G401.6 (cell line): Measurements from ENCODE around the gene ELAPOR1.
A peak's percentile ranks its signal among the peaks of the same experiment; 100 is the strongest.

Experiments used
- FAIRE-seq: peaks from 2 replicates; lab custom pipeline; 2012; peaks lifted over from hg19 to GRCh38; lab: Jason Lieb, UNC

ELAPOR1 gene

DNA sequence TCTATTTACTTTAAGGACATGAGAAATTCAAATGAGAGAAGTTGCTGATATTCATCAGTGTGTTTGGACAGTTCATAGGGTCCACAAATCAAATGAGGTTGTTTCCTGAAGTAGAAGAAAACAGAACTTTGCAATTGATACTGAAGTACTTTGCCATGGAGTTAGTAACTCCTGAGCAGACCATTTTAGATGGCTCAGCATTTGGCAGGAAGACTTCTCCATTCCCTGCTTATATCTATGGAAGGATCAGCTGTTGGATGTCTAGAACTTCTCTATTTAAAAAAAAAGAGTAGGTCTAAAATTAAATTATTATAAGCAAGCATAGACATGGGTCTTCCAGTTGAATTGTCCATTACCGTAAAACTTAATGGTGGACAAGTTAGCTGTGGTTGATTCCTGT is 18.3 kb upstream of the ELAPOR1 start:
- no peak for FAIRE-seq

DNA sequence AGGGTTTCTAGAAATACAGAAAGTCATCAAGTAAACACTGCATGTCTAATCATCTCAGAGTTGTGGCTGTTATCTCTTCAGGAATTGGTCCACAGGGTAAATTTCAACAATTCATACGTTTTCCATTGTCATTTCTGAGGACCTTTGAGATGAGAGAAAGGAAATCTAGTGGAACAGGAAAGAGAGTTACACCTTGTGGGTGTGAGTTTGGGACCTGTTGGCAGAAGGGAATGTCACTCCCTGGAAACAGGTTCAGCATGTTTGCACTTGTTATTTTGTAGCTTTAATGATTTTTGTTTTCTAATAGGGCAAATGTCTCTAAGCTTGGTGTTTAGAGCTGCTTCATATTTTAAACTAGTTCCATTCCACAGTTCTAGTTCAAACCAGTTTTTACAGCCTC is 17.8 kb upstream of the ELAPOR1 start:
- no peak for FAIRE-seq

DNA sequence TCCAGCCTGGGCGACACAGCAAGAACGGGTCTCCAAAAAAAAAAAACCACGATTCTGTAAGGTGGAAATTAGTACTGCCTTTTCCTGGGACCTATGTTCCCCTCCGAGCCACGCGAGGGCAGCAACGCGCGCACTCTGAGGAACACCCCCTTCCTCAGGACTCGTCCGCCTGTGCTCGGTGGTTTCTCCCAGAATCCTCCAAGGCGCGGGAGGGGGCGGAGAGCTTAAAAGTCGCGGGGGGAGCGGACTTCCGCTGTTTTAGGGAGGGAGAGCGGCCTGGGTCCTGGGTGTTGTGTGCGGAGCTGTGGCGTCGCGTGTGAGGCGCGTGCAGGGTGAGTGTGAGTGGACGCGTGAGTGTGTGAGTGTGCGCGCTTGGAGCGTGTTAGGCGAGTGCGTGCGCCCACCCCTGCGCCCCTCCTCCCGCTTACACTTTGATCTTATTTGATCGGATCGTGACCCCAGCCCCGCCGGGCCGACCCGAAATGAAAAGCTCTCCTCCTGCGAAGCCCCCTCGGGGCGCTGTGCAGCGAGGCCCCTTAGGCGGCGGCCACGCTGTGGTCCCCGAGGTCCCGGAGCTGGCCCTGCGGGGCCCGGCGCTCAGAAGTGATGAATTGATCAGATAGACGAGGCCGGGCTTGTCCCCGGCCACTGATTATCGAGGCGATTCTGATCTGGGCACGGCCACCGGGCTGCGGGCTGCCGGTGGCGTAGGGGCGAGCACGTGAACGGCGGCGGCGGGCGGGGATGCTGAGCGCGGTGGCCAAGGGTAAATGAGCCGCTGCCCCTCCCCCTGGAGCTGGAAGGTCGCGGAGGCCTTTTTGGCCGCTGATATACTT is 13.8 kb upstream of the ELAPOR1 start:
- peak; percentile 96 for FAIRE-seq

DNA sequence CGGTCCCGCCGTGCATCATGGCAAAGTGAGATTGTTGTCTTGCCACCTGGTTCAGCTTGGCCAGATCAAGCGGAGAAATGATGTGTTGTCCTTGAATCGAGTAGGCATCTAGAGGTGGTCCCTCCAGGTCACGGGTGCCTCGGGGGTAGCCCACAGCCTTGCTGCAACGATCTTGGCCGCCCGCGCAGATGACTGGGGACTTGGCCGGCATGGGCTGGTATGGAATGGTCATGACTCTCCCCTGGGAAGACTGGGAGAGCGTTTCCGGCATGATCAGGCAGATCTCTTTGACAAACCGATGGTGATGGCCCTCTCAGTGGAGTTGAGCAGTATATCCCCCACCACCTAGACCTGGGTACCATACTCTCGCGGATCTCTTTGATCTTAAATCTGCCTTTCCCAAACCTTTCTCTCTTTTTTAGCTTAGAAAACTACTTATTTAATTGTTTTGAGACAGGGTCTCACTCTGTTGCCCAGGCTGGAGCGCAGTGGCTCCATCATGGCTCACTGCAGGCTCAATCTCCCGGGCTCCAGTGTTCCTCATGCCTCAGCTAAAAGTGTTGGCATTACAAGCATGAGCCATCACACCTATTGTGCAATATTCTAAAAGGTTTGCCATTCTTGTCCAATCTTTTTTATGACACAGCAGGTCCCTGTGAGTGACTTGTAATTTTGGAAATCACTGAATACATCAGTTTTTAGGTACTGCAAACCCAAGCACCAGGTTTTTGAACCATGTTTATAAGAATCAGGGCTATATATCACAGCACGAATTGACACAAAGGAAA is 9.4 kb upstream of the ELAPOR1 start:
- FAIRE-seq, result no peak

DNA sequence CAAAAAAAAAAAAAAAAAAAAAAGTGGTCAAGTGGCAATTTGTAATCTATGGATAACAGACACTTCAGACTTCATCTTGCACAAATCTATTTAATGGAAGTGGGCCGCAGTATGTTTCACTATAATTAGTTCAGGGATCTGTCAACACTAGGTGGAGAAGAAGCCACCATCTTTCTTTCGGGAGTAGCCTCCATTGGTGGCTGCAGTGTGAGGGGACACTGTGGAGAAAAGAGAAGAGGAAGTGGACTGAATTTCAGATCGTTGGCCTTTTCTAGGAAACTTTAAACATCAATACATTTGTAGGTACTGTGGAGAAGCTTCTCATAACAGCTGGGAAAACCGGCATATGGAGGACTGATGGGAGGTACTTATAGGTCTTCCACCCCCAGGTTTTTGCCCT is 8.0 kb upstream of the ELAPOR1 start:
- no peak for FAIRE-seq

DNA sequence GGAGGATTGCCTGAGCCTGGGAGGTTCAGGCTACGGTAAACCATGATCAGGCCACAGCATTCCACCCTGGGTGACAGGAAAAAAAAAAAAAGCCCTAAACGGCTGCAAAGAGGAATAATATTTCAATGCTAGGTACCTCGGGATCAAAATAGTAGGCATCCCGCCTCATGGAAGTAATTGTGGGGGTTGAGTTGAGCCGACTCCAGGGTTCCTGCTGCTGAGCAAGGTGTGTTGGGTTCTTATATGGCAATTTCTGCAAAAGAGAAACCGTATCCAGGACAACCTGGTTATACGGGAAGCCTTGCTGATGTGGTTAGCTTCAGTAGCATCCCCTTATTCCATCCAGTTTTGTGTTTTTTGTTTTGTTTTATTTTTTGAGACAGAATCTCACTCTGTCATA is 6.1 kb upstream of the ELAPOR1 start:
- no peak for FAIRE-seq

DNA sequence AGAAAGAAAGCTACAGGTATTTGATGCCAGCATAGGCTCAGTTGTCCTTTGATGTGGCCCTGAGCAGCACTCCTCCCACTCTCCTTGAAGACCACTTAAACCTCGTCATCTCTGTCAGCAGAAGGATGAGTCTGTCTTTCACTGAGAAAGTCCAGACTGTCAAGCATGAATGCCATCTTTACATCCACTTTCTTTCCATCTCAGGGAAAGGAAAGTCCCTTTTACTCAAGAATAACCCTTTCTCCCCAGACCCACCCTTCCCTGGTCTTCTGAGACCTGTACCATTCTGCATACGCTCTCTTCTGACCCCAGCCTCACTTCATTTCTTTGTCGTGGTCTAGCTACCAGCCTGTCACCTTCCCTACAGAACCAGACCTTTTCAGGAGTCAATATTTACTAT is 4.0 kb upstream of the ELAPOR1 start:
- FAIRE-seq, result no peak

DNA sequence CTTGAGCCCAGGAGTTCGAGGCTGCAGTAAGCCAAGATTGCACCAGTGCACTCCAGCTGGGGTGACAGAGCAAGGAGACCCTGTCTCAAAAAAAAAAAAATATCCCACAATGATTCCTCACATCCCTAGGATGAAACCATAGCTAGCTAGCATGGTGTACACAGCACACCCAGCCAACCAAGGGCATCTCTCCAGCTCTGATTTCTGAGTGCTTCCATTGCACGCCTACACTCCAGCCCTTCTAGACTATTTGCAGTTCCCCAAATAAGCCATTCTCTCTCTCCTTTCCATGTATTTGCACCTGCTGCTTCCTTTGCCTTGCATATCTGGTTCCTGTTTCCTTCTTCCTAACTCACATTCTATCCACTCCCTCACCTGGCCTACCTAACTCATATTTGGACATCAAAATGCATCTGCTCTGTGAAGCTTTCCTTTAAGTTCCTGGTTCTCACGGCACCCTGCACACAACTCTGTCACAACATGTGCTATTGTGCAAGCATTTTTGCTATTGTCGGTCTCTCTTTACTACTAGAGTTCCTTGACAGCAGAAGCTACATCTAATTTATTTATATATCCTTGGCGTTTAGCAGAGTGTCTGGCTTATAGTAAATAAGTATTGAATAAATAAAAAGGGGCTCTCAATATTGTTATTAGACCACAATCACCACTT is 2.4 kb upstream of the ELAPOR1 start:
- FAIRE-seq, result no peak

DNA sequence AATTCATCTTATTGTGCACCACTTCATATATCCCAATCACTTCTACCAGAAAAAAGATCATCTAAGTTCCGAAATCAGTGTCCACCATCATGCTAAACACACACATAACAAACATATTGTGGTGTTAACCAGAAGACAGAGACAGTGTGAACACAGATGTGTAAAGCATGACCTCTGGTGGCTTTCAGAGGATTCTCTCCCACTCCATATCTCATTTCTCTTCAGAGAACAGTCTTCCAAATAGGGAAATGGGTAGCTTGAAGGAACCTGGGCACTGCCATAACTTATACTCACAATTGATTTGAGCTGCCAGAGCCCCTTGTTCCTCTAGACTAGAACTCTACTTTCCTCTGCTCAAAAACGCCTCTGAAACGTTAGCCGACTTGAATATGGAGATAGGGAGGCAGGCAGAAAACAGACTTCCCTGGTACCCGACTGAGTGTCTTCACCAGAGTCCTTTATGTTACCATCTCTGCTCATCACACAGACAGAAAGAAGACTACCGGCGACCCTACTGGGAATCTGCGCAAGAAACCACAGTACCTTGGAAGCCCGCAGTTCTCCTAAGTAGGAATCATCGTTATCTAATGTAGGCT is 1.8 kb upstream of the ELAPOR1 start:
- FAIRE-seq, result no peak

DNA sequence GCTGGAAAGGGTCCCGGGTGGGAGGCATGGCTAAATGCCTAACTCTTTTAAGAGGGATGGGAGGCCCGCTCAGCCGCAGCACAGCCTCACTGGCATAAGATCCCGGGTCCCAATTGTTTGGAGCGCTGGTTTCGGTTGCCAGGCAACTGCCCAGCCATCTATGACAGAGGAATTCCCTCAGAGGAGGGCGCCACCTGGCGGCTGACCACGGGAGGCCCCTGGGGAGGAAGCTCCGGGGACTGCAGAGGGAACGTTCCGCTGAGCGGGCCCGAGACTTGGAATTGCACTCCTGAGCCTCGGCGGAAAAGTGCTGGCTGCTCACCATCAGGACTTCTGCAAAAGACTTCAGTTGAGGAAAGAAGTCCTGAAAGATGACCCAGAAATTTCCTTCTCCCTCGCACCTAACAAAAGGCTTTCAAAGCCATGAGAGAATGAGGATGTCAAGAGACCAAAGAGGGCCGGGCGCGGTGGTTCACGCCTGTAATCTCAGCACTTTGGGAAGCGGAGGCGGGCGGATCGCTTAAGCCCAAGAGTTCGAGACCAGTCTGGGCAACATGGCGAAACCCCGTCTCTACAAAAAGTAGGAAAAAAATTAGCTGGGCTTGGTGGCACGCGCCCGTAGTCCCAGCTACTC is 1.1 kb upstream of the ELAPOR1 start:
- no peak for FAIRE-seq

DNA sequence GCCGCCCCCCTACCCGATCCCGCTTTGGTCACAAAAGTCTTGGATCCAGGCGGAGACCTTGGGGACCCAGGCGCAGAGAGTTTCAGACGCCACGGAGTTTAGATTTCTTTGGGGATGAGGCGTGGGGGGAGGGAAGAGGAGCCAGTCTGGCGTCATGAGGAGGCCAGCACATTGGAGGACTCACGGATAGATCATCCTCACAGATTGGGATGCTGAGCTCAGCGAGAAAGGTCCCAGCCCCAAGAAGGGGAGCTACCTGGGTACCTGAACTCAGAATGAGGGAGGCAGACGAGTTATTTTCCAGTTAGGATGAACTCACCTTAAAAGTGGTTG is 393 bp downstream of the ELAPOR1 start:
- no peak for FAIRE-seq

DNA sequence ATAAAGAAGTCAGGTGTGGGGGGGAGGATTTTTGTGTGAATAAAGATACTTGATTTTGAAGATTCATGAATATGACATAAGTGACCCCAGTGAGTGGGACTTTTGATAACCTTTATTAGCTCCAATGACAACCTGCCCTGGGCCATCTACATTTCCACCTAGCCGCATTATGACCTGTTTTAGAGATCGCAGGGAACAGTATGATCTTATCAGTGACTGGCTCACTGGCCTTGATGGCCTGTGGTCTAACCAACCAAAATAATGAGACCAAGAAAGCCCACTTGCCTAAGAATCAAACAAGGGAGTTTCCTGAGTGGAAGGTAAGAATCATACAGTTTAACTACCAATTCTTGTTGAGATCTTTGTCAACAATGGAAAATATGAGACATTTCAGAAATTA is 1.8 kb downstream of the ELAPOR1 start:
- FAIRE-seq, result no peak

DNA sequence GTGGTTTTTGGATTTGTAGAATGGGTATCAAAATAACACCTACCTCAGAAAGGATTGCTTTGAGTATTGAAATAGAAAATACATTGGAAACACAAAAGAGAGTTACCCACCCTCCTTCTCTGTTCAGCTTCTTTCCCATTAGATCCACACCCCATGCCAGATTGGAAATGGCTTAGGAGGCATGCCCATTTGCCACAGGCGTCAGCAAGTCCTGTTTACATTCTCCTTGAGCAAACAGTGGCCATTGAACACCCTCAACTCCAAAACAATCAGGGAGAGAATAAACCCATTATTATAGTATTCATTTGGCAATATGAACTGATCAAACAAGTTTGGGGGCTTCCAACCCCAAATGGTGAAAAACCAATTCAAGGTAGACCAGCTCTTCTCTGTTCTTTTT is 2.4 kb downstream of the ELAPOR1 start:
- no peak for FAIRE-seq

DNA sequence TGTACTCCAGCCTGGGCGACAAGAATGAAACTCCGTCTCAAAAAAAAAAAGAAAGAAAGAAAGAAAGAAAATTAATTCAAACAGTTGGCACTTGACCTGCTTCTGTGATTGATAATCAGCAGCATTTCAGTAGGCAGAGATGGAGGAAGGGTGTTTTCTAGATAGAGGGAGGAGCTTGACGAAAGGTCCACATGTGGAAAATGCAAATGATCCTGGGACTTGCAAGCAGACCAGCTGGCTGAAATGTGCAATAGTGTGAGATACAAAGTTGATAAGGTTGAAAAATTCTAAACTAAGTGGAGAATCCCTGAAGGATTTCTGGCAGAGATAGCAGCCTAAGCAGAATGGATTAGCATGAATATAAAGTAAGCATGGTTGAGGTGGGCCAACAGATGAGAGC is 4.2 kb downstream of the ELAPOR1 start:
- no peak for FAIRE-seq

DNA sequence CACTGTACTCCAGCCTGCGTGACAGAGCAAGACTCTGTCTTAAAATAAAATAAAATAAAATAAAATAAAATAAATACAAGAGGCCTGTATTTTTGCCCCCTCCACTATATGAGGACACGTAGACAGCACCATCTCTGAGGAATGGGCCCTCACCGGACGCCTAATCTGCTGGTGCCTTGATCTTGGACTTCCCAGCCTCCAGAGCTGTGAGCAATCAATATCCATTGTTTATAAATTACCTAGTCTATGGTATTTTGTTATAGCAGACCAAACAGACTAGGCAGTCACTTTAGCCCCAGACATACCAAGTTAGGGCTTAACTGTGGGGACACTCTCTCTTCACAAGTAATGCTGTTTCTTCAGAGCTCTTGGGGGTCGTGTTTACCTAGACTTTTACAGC is 6.4 kb downstream of the ELAPOR1 start:
- no peak for FAIRE-seq

DNA sequence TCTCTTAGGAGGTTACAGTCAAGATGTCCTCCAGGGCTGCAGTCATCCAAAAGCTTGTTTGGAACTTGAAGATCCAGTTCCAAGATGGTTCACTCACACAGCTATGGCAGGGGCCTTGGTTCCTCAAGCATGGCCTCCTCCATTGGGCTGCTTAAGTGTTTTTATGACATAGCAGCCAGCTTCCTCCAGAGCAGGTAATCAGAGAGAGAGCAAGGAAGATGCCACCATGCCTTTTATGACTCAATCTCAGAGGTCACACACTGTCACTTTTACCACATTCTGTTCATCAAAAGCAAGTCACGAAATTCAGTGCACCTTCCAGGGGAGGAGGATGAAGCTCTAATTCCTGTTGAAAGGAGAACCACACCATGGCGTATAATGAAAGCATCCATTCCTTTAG is 17.1 kb downstream of the ELAPOR1 start:
- FAIRE-seq, result no peak

DNA sequence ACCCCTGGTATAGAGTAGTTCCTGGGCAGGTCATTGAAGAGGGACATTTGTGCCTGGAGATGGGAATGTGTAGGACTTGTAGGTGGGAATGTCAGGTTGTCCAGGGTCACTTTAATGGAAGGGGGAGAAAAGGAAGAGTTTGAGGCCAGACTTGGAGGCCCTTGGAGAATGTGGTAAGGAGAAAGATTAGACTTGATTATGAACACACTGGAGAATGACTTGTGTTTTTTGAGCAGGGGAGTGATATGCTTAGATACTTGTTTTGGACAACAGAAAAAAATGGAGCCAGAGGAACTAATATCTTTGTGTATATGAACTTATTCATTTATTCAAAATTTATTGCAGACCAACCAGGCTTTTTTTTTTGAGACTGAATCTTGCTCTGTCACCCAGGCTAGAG is 17.9 kb downstream of the ELAPOR1 start:
- no peak for FAIRE-seq

DNA sequence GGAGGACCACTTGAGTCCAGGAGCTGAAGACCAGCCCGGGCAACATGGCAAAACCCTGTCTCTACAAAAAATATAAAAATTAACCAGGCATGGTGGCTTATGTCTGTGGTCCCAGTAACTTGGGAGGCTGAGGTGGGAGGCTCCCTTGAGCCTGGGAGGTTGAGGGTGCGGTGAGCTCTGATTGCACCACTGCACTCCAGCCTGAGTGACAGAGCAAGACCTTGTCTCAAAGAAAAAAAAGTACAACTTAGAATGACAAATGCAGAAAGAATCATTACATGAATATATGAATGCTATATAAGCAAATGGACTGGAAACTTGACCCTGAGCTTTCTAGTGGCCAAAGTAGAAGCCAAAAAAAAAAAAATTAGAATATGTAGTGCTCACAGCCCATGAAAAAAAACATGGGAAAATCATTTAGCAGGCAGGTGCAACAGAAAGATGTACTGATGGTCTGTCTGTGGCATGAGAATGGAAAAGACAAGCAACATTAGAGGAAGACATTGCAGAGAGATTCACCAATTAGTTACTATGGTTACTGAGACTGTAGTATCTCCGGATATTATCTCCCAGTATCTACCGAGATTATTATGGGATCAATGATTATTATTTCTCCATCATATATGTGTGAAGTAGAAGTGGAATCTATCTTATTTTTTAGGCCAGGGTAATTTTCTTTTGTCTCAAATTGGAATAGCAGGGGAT is 19.2 kb downstream of the ELAPOR1 start:
- no peak for FAIRE-seq

DNA sequence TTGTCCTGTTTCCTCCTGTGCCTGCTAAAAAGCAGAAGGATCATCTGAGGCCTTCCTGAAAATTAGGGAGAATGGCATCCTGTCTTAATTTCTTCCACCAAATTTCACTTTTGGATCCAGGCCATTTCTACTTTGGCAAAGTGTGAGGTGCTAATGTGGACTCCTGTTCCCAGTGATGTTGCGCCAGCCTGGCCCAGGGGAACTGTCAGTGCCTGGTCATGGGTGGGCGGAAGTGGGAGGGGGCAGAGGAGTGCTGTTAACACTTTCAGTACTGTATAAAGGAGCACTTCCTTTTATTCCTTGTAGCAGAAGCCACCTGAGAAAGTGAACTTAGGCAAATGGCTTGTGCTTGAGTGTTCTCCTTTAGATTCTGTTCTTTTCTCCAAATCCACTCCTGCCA is 19.9 kb downstream of the ELAPOR1 start:
- no peak for FAIRE-seq

DNA sequence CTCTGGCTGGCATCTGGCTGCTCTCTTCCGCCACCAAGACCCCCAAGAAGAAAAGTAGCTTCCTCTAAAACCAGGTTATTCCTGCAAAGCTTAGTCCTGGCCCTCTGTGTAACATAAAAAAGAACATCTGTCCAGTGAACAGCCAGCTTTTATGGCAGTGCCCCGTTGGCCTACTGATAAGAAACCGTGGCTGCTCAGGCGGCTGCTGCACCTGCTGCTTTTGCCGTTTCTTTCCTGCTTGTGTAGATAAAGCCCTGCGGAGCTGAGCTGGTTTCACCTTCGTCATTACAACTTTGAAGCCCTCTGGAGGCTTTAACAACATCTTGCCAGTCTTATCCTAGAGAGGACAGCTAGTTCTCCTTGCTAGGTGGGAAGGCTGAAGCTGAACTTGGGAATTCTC is 20.5 kb downstream of the ELAPOR1 start:
- no peak for FAIRE-seq

DNA sequence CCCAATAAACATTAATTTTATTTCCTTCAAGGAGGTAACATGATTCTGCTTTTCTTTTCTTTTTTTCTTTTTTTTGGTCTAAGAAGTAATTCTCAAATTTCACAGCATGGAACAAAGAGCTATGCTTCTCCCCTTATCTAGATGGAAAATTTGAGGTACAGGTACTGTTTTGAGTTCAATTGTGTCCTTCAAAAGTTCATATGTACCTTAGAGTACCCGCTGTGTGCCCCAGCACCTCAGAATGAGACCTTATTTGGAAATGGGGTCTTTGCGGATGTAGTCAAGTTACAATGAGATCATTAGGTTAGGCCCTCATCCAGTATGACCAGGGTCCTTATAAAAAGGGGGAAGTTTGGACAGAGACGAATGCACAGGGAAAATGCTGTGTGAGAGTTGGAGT is 22.0 kb downstream of the ELAPOR1 start:
- no peak for FAIRE-seq

DNA sequence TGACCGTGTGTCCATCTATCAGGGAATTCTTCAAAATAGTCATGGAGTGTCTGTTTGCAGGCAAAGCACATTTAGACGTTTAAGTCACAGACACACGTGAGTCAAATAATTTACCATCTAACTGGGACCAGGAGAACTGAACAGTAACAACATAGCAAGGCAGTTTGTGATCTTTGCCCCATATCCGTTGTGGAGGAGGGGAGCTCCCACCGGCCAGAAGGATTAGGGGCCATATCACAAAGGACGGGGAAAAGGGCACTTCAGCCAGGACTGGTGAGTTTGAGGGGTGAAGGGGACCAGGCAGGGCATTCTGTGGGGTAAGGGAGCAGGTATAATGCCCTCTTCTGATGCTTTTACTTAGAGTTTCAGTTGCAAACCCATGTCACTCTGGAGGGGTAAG is 22.9 kb downstream of the ELAPOR1 start:
- FAIRE-seq, result no peak
